NCI-H2227 (cell line): ENCODE results near the gene NF1.
"Not testable (repeated sequence)": the region's sequence is repeated elsewhere in the genome, so short reads cannot be mapped to it uniquely, and the experiment has no call there.

ENCODE experiments used
- DNase-seq: peaks from one replicate; lab custom pipeline; 2025; ENCODE audit not compliant: unreplicated experiment; lab: John Stamatoyannopoulos, UW

Gene NF1

GRCh38 chr17:31251105-31251969 lies 156.6 kb downstream of the NF1 start:
- DNase-seq, result no peak

GRCh38 chr17:31251970-31252328 lies 157.2 kb downstream of the NF1 start:
- DNase-seq, result no peak

GRCh38 chr17:31252741-31253140 lies 158.0 kb downstream of the NF1 start:
- DNase-seq, result no peak

- DNase-seq, result no peak
Measured at GRCh38 chr17:31254654-31255053, 159.9 kb downstream of the NF1 start.

GRCh38 chr17:31256936-31257335 lies 162.2 kb downstream of the NF1 start:
- DNase-seq, result no peak

GRCh38 chr17:31260151-31260550 lies 165.4 kb downstream of the NF1 start:
- no peak for DNase-seq

- DNase-seq, result no peak
Measured at GRCh38 chr17:31261601-31262000, 166.8 kb downstream of the NF1 start.

- not testable (repeated sequence) for DNase-seq
Measured at GRCh38 chr17:31262923-31263322, 168.1 kb downstream of the NF1 start.

- DNase-seq, result no peak
Measured at GRCh38 chr17:31266042-31266441, 171.3 kb downstream of the NF1 start.

- no peak for DNase-seq
Measured at GRCh38 chr17:31269036-31269577, 174.3 kb downstream of the NF1 start.

- no peak for DNase-seq
Measured at GRCh38 chr17:31269578-31269983, 174.8 kb downstream of the NF1 start.

- no peak for DNase-seq
Measured at GRCh38 chr17:31272236-31272635, 177.5 kb downstream of the NF1 start.

- no peak for DNase-seq
Measured at GRCh38 chr17:31272803-31273202, 178.0 kb downstream of the NF1 start.

- DNase-seq, result no peak
Measured at GRCh38 chr17:31273516-31273915, 178.7 kb downstream of the NF1 start.

- no peak for DNase-seq
Measured at GRCh38 chr17:31274252-31274651, 179.5 kb downstream of the NF1 start.

GRCh38 chr17:31275116-31275515 lies 180.3 kb downstream of the NF1 start:
- DNase-seq, result no peak

GRCh38 chr17:31279401-31279800 lies 184.6 kb downstream of the NF1 start:
- no peak for DNase-seq

- no peak for DNase-seq
Measured at GRCh38 chr17:31281061-31281460, 186.3 kb downstream of the NF1 start.

- DNase-seq, result no peak
Measured at GRCh38 chr17:31283841-31284240, 189.1 kb downstream of the NF1 start.

GRCh38 chr17:31286587-31286986 lies 191.8 kb downstream of the NF1 start:
- DNase-seq, result no peak

GRCh38 chr17:31287932-31288331 lies 193.2 kb downstream of the NF1 start:
- not testable (repeated sequence) for DNase-seq

- DNase-seq, result no peak
Measured at GRCh38 chr17:31289790-31290189, 195.0 kb downstream of the NF1 start.

- no peak for DNase-seq
Measured at GRCh38 chr17:31291820-31292219, 197.0 kb downstream of the NF1 start.
